IMR-90 (cell line): ENCODE results near the gene HSPA9. TPM values are rescaled to one million over a fixed set of nuclear protein-coding genes. Genes with fewer than 3 reads are reported as not detected.

Source experiments
- ATAC-seq: fragments of 200-7000 bp; cut with Tn5 transposase; 2 replicates; pipeline ENCODE4 v1.9.1; 2020; ENCODE audit warnings: low read depth, mild to moderate bottlenecking, moderate library complexity
- BruUV-seq: library from RNA; stranded (reverse); fragments of 400-500 nt; replicated peaks from 2 replicates; lab custom pipeline; 2021; lab: Mats Ljungman, UMichigan
- CTCF ChIA-PET: fragments of 300-600 bp; formaldehyde crosslinking; extraction: SDS; loops from one replicate; lab custom pipeline; 2021; ENCODE audit warnings: antibody characterized with exemption; lab: Yijun Ruan, JAX
- POLR2A ChIA-PET: fragments of 300-600 bp; sonication (Branson Sonifier 250); formaldehyde crosslinking; loops from one replicate; lab custom pipeline; 2022; ENCODE audit warnings: antibody characterized with exemption; ENCODE audit not compliant: unreplicated experiment; lab: Charles Lee
- DNase-seq: peaks from one replicate; pipeline ENCODE4 v3.0.0; 2013
- H2AFZ ChIP-seq: replicated peaks from 2 replicates; pipeline ENCODE3; 2013; ENCODE audit warnings: low read length, mild to moderate bottlenecking; ENCODE audit not compliant: poor library complexity
- H2AK5ac ChIP-seq: 2 replicates; pipeline ENCODE4 v1.6.1; 2013; ENCODE audit warnings: low read depth, low read length, inconsistent platforms
- H2AK9ac ChIP-seq: replicated peaks from 2 replicates; pipeline ENCODE3; 2013; ENCODE audit warnings: mild to moderate bottlenecking, low read depth, low read length, moderate library complexity; ENCODE audit not compliant: poor library complexity
- H2BK120ac ChIP-seq: 2 replicates; pipeline ENCODE4 v1.6.1; 2013; ENCODE audit warnings: low read depth, low read length, inconsistent platforms
- H2BK15ac ChIP-seq: 3 replicates; pipeline ENCODE4 v1.6.1; 2013; ENCODE audit warnings: low read depth, low read length, inconsistent platforms
- H2BK20ac ChIP-seq: 2 replicates; pipeline ENCODE4 v1.6.1; 2013; ENCODE audit warnings: low read depth, mild to moderate bottlenecking, inconsistent platforms, low read length, moderate library complexity
- H2BK5ac ChIP-seq: 2 replicates; pipeline ENCODE4 v1.6.1; 2013; ENCODE audit warnings: mild to moderate bottlenecking, low read depth, low read length, inconsistent platforms; ENCODE audit not compliant: poor library complexity, severe bottlenecking
- H3K14ac ChIP-seq: replicated peaks from 2 replicates; pipeline ENCODE4 v1.6.1; 2013; ENCODE audit warnings: low read depth, low read length, inconsistent platforms
- H3K18ac ChIP-seq: 2 replicates; pipeline ENCODE4 v1.6.1; 2013; ENCODE audit warnings: low read depth, low read length, control low read depth
- H3K23ac ChIP-seq: 2 replicates; pipeline ENCODE4 v1.6.1; 2013; ENCODE audit warnings: low read depth, low read length, inconsistent platforms
- H3K27ac ChIP-seq: 2 replicates; pipeline ENCODE4 v1.5.1; 2013; ENCODE audit warnings: mild to moderate bottlenecking, control low read depth, low read length; ENCODE audit not compliant: insufficient read depth
- H3K27me3 ChIP-seq: 2 replicates; pipeline ENCODE4 v1.6.1; 2013; ENCODE audit warnings: low read length; ENCODE audit not compliant: control insufficient read depth, insufficient read depth
- H3K36me3 ChIP-seq: 2 replicates; pipeline ENCODE4 v1.6.1; 2013; ENCODE audit warnings: low read length, mixed read lengths; ENCODE audit not compliant: control insufficient read depth, insufficient read depth
- H3K4ac ChIP-seq: 2 replicates; pipeline ENCODE4 v1.6.1; 2013; ENCODE audit warnings: low read depth, low read length, inconsistent platforms
- H3K4me1 ChIP-seq: 2 replicates; pipeline ENCODE4 v1.6.1; 2013; ENCODE audit warnings: low read length, mixed read lengths; ENCODE audit not compliant: control insufficient read depth, insufficient read depth
- H3K4me2 ChIP-seq: 2 replicates; pipeline ENCODE4 v1.6.1; 2013; ENCODE audit warnings: low read depth, mild to moderate bottlenecking, control low read depth, low read length, moderate library complexity
- H3K4me3 ChIP-seq: 2 replicates; pipeline ENCODE4 v1.5.1; 2013; ENCODE audit warnings: low read depth, mild to moderate bottlenecking, control low read depth, low read length, moderate library complexity; ENCODE audit not compliant: insufficient read depth
- H3K56ac ChIP-seq: 2 replicates; pipeline ENCODE4 v1.6.1; 2013; ENCODE audit warnings: low read length, inconsistent platforms; ENCODE audit not compliant: insufficient read depth; ENCODE audit errors: extremely low read depth
- H3K79me1 ChIP-seq, 2 experiments: 2 replicates each; pipeline ENCODE4 v1.6.1; 2013; ENCODE audit warnings: low read length in 2 of 2, inconsistent platforms in 1 of 2, low read depth in 1 of 2
- H3K9ac ChIP-seq: 2 replicates; pipeline ENCODE4 v1.6.1; 2013; ENCODE audit warnings: low read depth, low read length, control low read depth
- H3K9me1 ChIP-seq: 2 replicates; pipeline ENCODE4 v1.6.1; 2013; ENCODE audit warnings: low read length, inconsistent platforms; ENCODE audit not compliant: insufficient read depth
- H3K9me3 ChIP-seq: 2 replicates; pipeline ENCODE4 v1.6.1; 2013; ENCODE audit warnings: low read length; ENCODE audit not compliant: control insufficient read depth, insufficient read depth
- H4K20me1 ChIP-seq: 2 replicates; pipeline ENCODE4 v1.6.1; 2013; ENCODE audit warnings: low read length, inconsistent platforms; ENCODE audit not compliant: insufficient read depth
- H4K5ac ChIP-seq: 2 replicates; pipeline ENCODE4 v1.6.1; 2013; ENCODE audit warnings: mild to moderate bottlenecking, low read depth, low read length, control low read depth
- H4K8ac ChIP-seq, 2 experiments: 2 replicates each; pipeline ENCODE4 v1.6.1; 2013; ENCODE audit warnings: low read depth in 2 of 2, low read length in 2 of 2, control low read depth in 1 of 2, inconsistent platforms in 1 of 2
- H4K91ac ChIP-seq: 2 replicates; pipeline ENCODE4 v1.6.1; 2013; ENCODE audit warnings: low read depth, low read length, inconsistent platforms; ENCODE audit not compliant: insufficient read depth
- CHD1 ChIP-seq: IDR thresholded peaks from 2 replicates; pipeline ENCODE4 v1.6.1; 2012; ENCODE audit warnings: low read depth, low read length, improper control_type of control experiment
- MAZ ChIP-seq: IDR thresholded peaks from 2 replicates; pipeline ENCODE4 v1.6.1; 2012; ENCODE audit warnings: low read depth, mild to moderate bottlenecking, low read length, improper control_type of control experiment, moderate library complexity, borderline replicate concordance
- RCOR1 ChIP-seq: IDR thresholded peaks from 2 replicates; pipeline ENCODE4 v1.6.1; 2012; ENCODE audit warnings: mild to moderate bottlenecking, low read length, improper control_type of control experiment; ENCODE audit not compliant: insufficient replicate concordance
- RFX5 ChIP-seq: IDR thresholded peaks from 2 replicates; pipeline ENCODE4 v1.8.0; 2012; ENCODE audit warnings: low read depth, mild to moderate bottlenecking, low read length, moderate library complexity
- SMC3 ChIP-seq: fragments of 150-350 bp; IDR thresholded peaks from 2 replicates; pipeline ENCODE4 v1.6.1; 2016; ENCODE audit warnings: low read depth, mild to moderate bottlenecking, antibody characterized with exemption, low read length, moderate library complexity
- WGBS, 2 experiments: methylation state at CpG; one replicate each; pipeline versions ENCODE4 v1.1.5 to v1.1.7; 2013; ENCODE audit warnings: missing lambda C conversion rate in 2 of 2; ENCODE audit not compliant: insufficient read length in 1 of 2; ENCODE audit errors: extremely low coverage in 2 of 2; 5-methylcytosine and 5-hydroxymethylcytosine counted together
- dilution Hi-C: fragments of 300-500 bp; cut with HindIII; formaldehyde crosslinking; loops from one replicate; pipeline ENCODE4 v1.14.3; 2018; ENCODE audit warnings: low sequenced_read_pairs; ENCODE audit not compliant: unreplicated experiment
- in situ Hi-C: fragments of 300-500 bp; cut with MboI; formaldehyde crosslinking; loops from 3 replicates; pipeline ENCODE4 v1.14.3; 2019; ENCODE audit warnings: low sequenced_read_pairs, inconsistent platforms, mixed read lengths
- intact Hi-C: fragments of 100-400 bp; cut with micrococcal nuclease; formaldehyde crosslinking; loops from 2 replicates; pipeline ENCODE4 v1.10.0; 2022
- polyA plus RNA-seq, 3 experiments: library from polyadenylated mRNA; depleted of rRNA; stranded (reverse); fragments of >200 nt; gene quantifications; 2 replicates each; pipeline ENCODE4 v1.2.3, GENCODE V29; 2012; ENCODE audit warnings: low replicate concordance in 1 of 3
- total RNA-seq: library from RNA; depleted of rRNA; stranded (reverse); fragments of >200 nt; gene quantifications from 2 replicates; pipeline ENCODE4 v1.2.3, GENCODE V29; 2012
- TF ChIP-seq, protein P1 (sequence below): fragments of 150-350 bp; IDR thresholded peaks from 2 replicates; pipeline ENCODE4 v1.6.1; 2017; ENCODE audit warnings: mild to moderate bottlenecking, antibody characterized with exemption, low read length, low read depth
- TF ChIP-seq, protein P2 (sequence below): conservative IDR thresholded peaks from 2 replicates; pipeline ENCODE4 v1.5.1; 2012; ENCODE audit warnings: mild to moderate bottlenecking, low read depth, low read length, improper control_type of control experiment
- TF ChIP-seq, protein P3 (sequence below): fragments of 150-350 bp; IDR thresholded peaks from 2 replicates; pipeline ENCODE4 v1.6.1; 2016; ENCODE audit warnings: low read depth, mild to moderate bottlenecking, low read length, moderate library complexity, borderline replicate concordance

HSPA9 gene
- total and polyA plus RNA-seq, 2 of the 4 experiments (the other 2 are of a cell fraction): 157 to 472 TPM

DNA sequence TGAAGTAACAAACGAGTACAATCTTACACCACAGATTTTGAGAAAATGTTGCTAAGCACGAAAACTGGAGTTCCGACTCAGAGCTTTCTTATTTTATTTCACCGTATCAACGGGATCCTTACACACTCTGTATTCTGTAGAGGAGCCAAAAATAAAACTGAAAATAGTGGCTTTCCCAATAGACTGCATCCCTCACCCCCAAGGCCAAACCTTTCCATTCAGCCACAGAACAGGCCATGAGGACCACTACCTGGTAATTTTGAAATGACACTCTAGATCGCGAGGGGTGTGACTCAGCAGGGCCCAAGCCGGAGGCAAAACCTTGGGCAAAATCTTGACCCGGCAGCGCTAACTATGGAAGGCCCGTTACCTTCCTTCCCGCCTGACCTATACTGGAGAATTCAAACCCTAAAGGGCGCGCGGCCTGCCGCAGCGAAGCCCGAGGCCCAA lies 432 bp downstream of the HSPA9 start:
- Histone ChIP-seq H4K91ac (peak overlapping the region; percentile 87), H3K27me3 (no peaks in the 10 kb centered on the region), H3K14ac (peak overlapping the region; percentile 97), H2BK5ac (peak overlapping the region; percentile 99), H3K36me3 (peaks cover 30% of the 10 kb centered on the region), H3K4me1 (peaks cover 2% of the 10 kb centered on the region; the same call in 1 of the 2 replicates), H4K20me1 (peaks cover 26% of the 10 kb centered on the region), H2BK15ac (peak overlapping the region; percentile 15; the same call in 1 of the 3 replicates), H2BK120ac (peak overlapping the region; percentile 99), H3K9me3 (no peaks in the 10 kb centered on the region), H2AFZ (peak overlapping the region; percentile 98), H3K9ac (peak overlapping the region; percentile 100), H2BK20ac (peak overlapping the region; percentile 17; the same call in 1 of the 2 replicates), H4K5ac (peak overlapping the region; percentile 28), H3K56ac (peak overlapping the region; percentile 96), H2AK9ac (peak overlapping the region; percentile 95), H3K4me3 (peak overlapping the region; percentile 76), H4K8ac (peak overlapping the region; percentile 35 to 88), H3K4me2 (peak overlapping the region; percentile 87), H3K18ac (peak overlapping the region; percentile 18; the same call in 1 of the 2 replicates), H3K27ac (peak overlapping the region; percentile 98), H2AK5ac (peak overlapping the region; percentile 73), H3K79me1 (peaks cover 17 to 35% of the 10 kb centered on the region in 2 experiments), H3K9me1 (0 out of 2 replicates have a peak, but pooled peaks cover 4% of the 10 kb centered on the region), H3K4ac (peak overlapping the region; percentile 94), H3K23ac (peak overlapping the region; percentile 95)
- in situ Hi-C loops (loop anchor here (10.0 kb wide), 1 partner anchor 690 kb away; no protein-coding TSS in a partner anchor), intact Hi-C loops (loop anchor here (2.0 kb wide), 1 partner anchor 180 kb away; no protein-coding TSS in a partner anchor), dilution Hi-C loops (no loop called here)
- TF ChIP-seq RFX5: no peak
- no peak; the same call in 1 of the 2 replicates for TF ChIP-seq CHD1
- TF ChIP-seq, protein P1, sequence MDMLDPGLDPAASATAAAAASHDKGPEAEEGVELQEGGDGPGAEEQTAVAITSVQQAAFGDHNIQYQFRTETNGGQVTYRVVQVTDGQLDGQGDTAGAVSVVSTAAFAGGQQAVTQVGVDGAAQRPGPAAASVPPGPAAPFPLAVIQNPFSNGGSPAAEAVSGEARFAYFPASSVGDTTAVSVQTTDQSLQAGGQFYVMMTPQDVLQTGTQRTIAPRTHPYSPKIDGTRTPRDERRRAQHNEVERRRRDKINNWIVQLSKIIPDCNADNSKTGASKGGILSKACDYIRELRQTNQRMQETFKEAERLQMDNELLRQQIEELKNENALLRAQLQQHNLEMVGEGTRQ: no peak
- no peak for TF ChIP-seq SMC3
- no peak for TF ChIP-seq RCOR1
- no peak for TF ChIP-seq MAZ
- TF ChIP-seq, protein P2, sequence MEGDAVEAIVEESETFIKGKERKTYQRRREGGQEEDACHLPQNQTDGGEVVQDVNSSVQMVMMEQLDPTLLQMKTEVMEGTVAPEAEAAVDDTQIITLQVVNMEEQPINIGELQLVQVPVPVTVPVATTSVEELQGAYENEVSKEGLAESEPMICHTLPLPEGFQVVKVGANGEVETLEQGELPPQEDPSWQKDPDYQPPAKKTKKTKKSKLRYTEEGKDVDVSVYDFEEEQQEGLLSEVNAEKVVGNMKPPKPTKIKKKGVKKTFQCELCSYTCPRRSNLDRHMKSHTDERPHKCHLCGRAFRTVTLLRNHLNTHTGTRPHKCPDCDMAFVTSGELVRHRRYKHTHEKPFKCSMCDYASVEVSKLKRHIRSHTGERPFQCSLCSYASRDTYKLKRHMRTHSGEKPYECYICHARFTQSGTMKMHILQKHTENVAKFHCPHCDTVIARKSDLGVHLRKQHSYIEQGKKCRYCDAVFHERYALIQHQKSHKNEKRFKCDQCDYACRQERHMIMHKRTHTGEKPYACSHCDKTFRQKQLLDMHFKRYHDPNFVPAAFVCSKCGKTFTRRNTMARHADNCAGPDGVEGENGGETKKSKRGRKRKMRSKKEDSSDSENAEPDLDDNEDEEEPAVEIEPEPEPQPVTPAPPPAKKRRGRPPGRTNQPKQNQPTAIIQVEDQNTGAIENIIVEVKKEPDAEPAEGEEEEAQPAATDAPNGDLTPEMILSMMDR: no peak
- TF ChIP-seq, protein P3, sequence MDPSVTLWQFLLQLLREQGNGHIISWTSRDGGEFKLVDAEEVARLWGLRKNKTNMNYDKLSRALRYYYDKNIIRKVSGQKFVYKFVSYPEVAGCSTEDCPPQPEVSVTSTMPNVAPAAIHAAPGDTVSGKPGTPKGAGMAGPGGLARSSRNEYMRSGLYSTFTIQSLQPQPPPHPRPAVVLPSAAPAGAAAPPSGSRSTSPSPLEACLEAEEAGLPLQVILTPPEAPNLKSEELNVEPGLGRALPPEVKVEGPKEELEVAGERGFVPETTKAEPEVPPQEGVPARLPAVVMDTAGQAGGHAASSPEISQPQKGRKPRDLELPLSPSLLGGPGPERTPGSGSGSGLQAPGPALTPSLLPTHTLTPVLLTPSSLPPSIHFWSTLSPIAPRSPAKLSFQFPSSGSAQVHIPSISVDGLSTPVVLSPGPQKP: no peak
- CTCF ChIA-PET: interaction anchor here (0.6 kb wide), 1 partner anchor 793 kb away, joined by 5 read pairs; no protein-coding TSS in a partner anchor
- peak; percentile 24 for DNase-seq
- no TSS peak for BruUV-seq
- POLR2A ChIA-PET: interaction anchor here (0.6 kb wide), 1 partner anchor 104 kb away, joined by 3 read pairs; no protein-coding TSS in a partner anchor
- peak; percentile 3; the same call in 1 of the 2 replicates for ATAC-seq
- 7% methylated on average over 3 of the region's 18 CpGs; no CpG with 5 or more reads in 1 of the 2 experiments for whole genome bisulfite sequencing, 2 experiments
